Ishikawa (cell line): Measurements from ENCODE around the gene ZBTB7C.

Experiments used
- CEBPB ChIP-seq: IDR thresholded peaks from 2 replicates; pipeline ENCODE4 v1.6.1; 2012
- CREB1 ChIP-seq: IDR thresholded peaks from 2 replicates; pipeline ENCODE4 v1.6.1; 2012; ENCODE audit warnings: low read depth
- EGR1 ChIP-seq: IDR thresholded peaks from 2 replicates; pipeline ENCODE4 v1.6.1; 2012
- EP300 ChIP-seq: IDR thresholded peaks from 2 replicates; pipeline ENCODE4 v1.6.1; 2012; ENCODE audit warnings: borderline replicate concordance
- FOXM1 ChIP-seq: IDR thresholded peaks from 2 replicates; pipeline ENCODE4 v1.6.1; 2012; ENCODE audit warnings: low read depth, borderline replicate concordance
- NFIC ChIP-seq: IDR thresholded peaks from 2 replicates; pipeline ENCODE4 v1.6.1; 2012
- RAD21 ChIP-seq: IDR thresholded peaks from 2 replicates; pipeline ENCODE4 v1.6.1; 2012; ENCODE audit warnings: low read depth
- TAF1 ChIP-seq: IDR thresholded peaks from 2 replicates; pipeline ENCODE4 v1.6.1; 2012; ENCODE audit warnings: low read depth, mild to moderate bottlenecking
- TCF12 ChIP-seq: IDR thresholded peaks from 2 replicates; pipeline ENCODE4 v1.6.1; 2012; ENCODE audit warnings: low read depth
- TEAD4 ChIP-seq: IDR thresholded peaks from 2 replicates; pipeline ENCODE4 v1.6.1; 2012
- YY1 ChIP-seq: IDR thresholded peaks from 2 replicates; pipeline ENCODE4 v1.6.1; 2012; ENCODE audit warnings: low read depth
- ZBTB7A ChIP-seq: IDR thresholded peaks from 2 replicates; pipeline ENCODE4 v1.6.1; 2012; ENCODE audit warnings: low read depth
- TF ChIP-seq, protein P1 (sequence below): IDR thresholded peaks from 2 replicates; pipeline ENCODE4 v1.6.1; 2012; ENCODE audit warnings: low read depth, mild to moderate bottlenecking
- TF ChIP-seq, protein P2 (sequence below): IDR thresholded peaks from 2 replicates; pipeline ENCODE4 v1.6.1; 2012
- TF ChIP-seq, protein P3 (sequence below): IDR thresholded peaks from 2 replicates; pipeline ENCODE4 v1.6.1; 2012

ZBTB7C gene

DNA sequence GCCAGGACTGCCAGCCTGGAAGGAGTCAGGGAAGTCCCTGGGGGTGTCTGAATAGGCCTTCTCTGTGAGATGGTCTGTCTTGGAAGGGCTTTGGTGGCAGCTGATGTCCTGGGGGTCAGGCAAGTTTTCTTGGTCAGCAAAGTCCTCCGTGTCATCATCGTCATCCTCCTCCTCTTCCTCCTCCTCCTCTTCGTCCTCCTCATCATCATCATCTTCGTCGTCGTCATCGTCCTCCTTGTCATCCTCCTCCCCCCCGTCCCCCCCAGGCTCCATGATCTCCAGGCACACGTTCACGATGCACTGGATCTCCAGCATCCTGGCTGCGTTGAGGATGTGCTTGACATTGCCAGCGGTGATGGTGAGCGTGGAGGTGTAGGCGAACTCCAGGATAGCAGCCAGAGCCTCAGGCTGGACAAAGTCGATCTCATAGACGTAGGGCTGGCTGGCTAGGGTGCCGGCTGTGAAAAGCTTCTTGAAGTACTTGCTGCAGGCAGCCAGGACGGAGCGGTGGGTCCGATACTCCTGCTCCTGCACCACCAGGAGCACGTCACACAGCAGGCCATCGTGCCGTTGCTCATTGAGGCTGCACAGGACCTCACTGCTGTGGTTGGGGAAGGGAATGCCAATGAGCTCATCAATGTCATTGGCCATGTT, 368.6 kb downstream of the ZBTB7C start:
- TF ChIP-seq EGR1, result no peak
- TF ChIP-seq, protein P1, sequence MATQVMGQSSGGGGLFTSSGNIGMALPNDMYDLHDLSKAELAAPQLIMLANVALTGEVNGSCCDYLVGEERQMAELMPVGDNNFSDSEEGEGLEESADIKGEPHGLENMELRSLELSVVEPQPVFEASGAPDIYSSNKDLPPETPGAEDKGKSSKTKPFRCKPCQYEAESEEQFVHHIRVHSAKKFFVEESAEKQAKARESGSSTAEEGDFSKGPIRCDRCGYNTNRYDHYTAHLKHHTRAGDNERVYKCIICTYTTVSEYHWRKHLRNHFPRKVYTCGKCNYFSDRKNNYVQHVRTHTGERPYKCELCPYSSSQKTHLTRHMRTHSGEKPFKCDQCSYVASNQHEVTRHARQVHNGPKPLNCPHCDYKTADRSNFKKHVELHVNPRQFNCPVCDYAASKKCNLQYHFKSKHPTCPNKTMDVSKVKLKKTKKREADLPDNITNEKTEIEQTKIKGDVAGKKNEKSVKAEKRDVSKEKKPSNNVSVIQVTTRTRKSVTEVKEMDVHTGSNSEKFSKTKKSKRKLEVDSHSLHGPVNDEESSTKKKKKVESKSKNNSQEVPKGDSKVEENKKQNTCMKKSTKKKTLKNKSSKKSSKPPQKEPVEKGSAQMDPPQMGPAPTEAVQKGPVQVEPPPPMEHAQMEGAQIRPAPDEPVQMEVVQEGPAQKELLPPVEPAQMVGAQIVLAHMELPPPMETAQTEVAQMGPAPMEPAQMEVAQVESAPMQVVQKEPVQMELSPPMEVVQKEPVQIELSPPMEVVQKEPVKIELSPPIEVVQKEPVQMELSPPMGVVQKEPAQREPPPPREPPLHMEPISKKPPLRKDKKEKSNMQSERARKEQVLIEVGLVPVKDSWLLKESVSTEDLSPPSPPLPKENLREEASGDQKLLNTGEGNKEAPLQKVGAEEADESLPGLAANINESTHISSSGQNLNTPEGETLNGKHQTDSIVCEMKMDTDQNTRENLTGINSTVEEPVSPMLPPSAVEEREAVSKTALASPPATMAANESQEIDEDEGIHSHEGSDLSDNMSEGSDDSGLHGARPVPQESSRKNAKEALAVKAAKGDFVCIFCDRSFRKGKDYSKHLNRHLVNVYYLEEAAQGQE, result no peak
- no peak for TF ChIP-seq CREB1
- TF ChIP-seq TEAD4, result no peak
- TF ChIP-seq, protein P2, sequence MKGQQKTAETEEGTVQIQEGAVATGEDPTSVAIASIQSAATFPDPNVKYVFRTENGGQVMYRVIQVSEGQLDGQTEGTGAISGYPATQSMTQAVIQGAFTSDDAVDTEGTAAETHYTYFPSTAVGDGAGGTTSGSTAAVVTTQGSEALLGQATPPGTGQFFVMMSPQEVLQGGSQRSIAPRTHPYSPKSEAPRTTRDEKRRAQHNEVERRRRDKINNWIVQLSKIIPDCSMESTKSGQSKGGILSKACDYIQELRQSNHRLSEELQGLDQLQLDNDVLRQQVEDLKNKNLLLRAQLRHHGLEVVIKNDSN, result no peak
- TF ChIP-seq TCF12, result no peak
- TF ChIP-seq FOXM1, result no peak
- TF ChIP-seq, protein P3, sequence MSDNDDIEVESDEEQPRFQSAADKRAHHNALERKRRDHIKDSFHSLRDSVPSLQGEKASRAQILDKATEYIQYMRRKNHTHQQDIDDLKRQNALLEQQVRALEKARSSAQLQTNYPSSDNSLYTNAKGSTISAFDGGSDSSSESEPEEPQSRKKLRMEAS, result no peak

DNA sequence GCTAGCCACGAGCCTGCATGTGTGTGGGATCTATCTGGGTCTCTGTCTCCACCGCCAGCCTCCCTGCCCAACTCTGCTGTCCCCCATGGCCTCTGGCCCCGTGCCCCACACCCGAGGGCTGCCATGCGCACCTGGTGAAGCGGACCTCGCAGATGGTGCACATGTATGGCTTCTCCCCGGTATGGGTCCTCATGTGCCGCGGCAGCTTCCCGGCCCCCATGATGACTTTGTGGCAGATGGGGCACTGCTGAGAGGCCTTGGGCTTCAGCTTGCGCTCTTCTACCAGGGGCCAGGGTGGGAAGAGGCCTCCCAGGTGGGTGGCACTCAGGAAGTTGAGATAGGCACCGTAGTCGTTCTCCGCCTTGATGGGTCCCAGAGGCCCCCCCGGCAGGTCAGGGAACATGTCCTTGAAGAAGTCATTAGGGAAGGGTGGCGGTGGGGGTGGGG, 369.4 kb downstream of the ZBTB7C start:
- TF ChIP-seq EGR1, result no peak
- no peak for TF ChIP-seq TCF12
- no peak for TF ChIP-seq RAD21
- TF ChIP-seq, protein P2, result no peak
- no peak for TF ChIP-seq EP300
- TF ChIP-seq FOXM1, result no peak
- no peak for TF ChIP-seq TEAD4
- TF ChIP-seq CREB1, result no peak
- no peak for TF ChIP-seq NFIC
- TF ChIP-seq CEBPB, result no peak

DNA sequence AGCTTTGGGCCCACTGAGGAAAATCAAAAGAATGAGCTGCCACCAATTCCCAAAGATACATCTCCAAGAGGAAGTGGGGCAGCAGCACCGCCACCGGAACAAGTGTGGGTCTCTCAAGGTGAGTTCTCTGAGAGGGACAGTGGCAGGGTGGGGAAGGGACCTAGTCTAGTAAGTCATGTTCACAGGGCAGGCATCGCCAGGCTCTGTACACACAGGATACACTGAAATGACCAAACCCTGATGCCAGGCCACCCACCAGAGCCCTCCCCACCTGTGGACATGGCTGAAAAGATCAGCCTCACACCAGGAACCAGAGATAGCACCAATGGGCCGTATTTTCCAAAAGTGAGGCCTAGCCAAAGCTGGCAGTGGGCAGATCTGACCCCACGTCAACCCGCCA, 370.5 kb downstream of the ZBTB7C start:
- no peak for TF ChIP-seq FOXM1
- no peak for TF ChIP-seq TAF1
- TF ChIP-seq, protein P2, result no peak
- TF ChIP-seq ZBTB7A, result no peak
- no peak for TF ChIP-seq CEBPB
- TF ChIP-seq YY1, result no peak
- TF ChIP-seq, protein P3, result no peak
- no peak for TF ChIP-seq EGR1
- TF ChIP-seq CREB1, result no peak
- TF ChIP-seq, protein P1, result no peak

DNA sequence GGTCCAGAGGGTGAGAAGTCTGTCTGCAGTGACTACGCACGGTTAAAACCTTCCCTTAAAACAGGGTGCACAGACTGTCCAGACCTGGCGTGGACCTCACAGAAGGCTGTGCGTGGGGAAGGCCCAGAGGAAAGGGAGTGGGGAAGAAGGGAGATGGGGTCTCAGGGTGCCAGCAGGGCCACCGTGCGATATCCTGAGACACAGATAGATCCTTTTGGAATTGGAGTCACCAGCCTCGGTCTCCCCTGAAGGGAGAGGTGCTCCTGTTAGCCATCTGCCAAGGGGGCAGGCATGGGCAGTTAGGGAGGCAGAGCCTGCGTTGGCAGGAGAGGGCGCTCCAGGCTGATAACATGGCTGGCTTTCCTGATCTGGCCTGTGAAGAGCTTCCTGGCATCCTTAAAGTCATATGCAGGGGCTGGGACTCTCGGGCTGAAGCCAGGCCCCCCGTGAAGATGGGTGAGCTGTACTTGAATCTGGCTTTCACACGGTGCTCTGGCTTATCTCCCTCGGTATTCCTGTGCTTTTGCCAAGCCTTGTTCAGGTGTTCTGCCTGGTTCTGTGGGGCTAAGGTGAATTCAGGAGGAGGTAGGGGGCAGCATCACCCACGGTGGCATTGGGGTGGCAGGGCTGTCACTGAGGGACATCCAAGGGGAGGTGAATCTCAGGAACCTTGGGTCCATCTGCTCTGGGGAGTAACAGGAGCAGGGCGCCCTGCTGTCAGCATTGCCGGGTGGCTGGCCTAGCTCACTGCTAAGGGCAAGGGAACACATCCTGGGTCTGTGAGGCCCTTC, 371.5 kb downstream of the ZBTB7C start:
- no peak for TF ChIP-seq ZBTB7A
- TF ChIP-seq, protein P3, result no peak
- no peak for TF ChIP-seq NFIC
- peak; percentile 78 for TF ChIP-seq RAD21
- no peak for TF ChIP-seq EP300
- no peak for TF ChIP-seq TEAD4
- no peak for TF ChIP-seq FOXM1
